WTC11 (cell line): ENCODE results near the gene RPS6KL1. TPM values are rescaled to one million over a fixed set of nuclear protein-coding genes. Genes with fewer than 3 reads are reported as not detected.

Source experiments
- ATAC-seq: fragments of 200-7000 bp; cut with Tn5 transposase; 2 replicates; pipeline ENCODE4 v1.10.0; 2021; ENCODE audit warnings: mild to moderate bottlenecking, moderate library complexity
- CTCF ChIA-PET: fragments of 300-600 bp; sonication (Branson Sonifier 250); formaldehyde crosslinking; loops from one replicate; lab custom pipeline; 2021; ENCODE audit warnings: antibody characterized with exemption; lab: Charles Lee
- POLR2A ChIA-PET: fragments of 350-600 bp; sonication (Branson Sonifier 250); formaldehyde crosslinking; loops from one replicate; lab custom pipeline; 2021; ENCODE audit warnings: antibody characterized with exemption; lab: Charles Lee
- DNase-seq: peaks from one replicate; pipeline ENCODE4 v3.0.0; 2021; ENCODE audit warnings: low spot score
- H3K27ac Mint-ChIP-seq: 2 replicates; pipeline ENCODE4 v1.8.0; 2021; ENCODE audit warnings: mixed read lengths
- H3K27me3 Mint-ChIP-seq: 2 replicates; pipeline ENCODE4 v1.8.0; 2021; ENCODE audit warnings: low read depth, mild to moderate bottlenecking, moderate library complexity, mixed read lengths
- H3K36me3 Mint-ChIP-seq: 2 replicates; pipeline ENCODE4 v1.8.0; 2021; ENCODE audit warnings: mixed read lengths
- H3K4me1 Mint-ChIP-seq: 2 replicates; pipeline ENCODE4 v1.8.0; 2022; ENCODE audit warnings: mixed read lengths
- H3K4me3 Mint-ChIP-seq: 2 replicates; pipeline ENCODE4 v1.8.0; 2021; ENCODE audit warnings: mild to moderate bottlenecking, moderate library complexity, mixed read lengths
- H3K9me3 Mint-ChIP-seq: 2 replicates; pipeline ENCODE4 v1.8.0; 2021; ENCODE audit warnings: mixed read lengths
- ARID4B ChIP-seq: sonication (generic); formaldehyde crosslinking; IDR thresholded peaks from 2 replicates; pipeline ENCODE4 v1.8.0; 2023; ENCODE audit warnings: missing genetic modification reagents, mild to moderate bottlenecking, borderline replicate concordance
- CREB1 ChIP-seq: sonication (generic); formaldehyde crosslinking; IDR thresholded peaks from 2 replicates; pipeline ENCODE4 v1.8.0; 2023; ENCODE audit warnings: mild to moderate bottlenecking, missing genetic modification reagents
- CREM ChIP-seq: sonication (generic); formaldehyde crosslinking; IDR thresholded peaks from 2 replicates; pipeline ENCODE4 v1.8.1; 2022; ENCODE audit warnings: mild to moderate bottlenecking, missing genetic modification reagents, moderate library complexity
- ETV6 ChIP-seq: sonication (generic); formaldehyde crosslinking; IDR thresholded peaks from 2 replicates; pipeline ENCODE4 v1.8.1; 2022; ENCODE audit warnings: mild to moderate bottlenecking, missing genetic modification reagents
- HMGA2 ChIP-seq: fragments of 250-450 bp; sonication (Bioruptor Pico); IDR thresholded peaks from 2 replicates; pipeline ENCODE4 v1.4.0; 2021; ENCODE audit warnings: mild to moderate bottlenecking, moderate library complexity
- KAT7 ChIP-seq: sonication (generic); formaldehyde crosslinking; IDR thresholded peaks from 2 replicates; pipeline ENCODE4 v1.8.1; 2023; ENCODE audit warnings: missing genetic modification reagents, mild to moderate bottlenecking, borderline replicate concordance
- MAX ChIP-seq: sonication (generic); formaldehyde crosslinking; IDR thresholded peaks from 2 replicates; pipeline ENCODE4 v1.8.0; 2022; ENCODE audit warnings: mild to moderate bottlenecking, missing genetic modification reagents
- NFE2L1 ChIP-seq: sonication (generic); formaldehyde crosslinking; IDR thresholded peaks from 2 replicates; pipeline ENCODE4 v1.8.1; 2023; ENCODE audit warnings: missing genetic modification reagents
- NR2C2 ChIP-seq: sonication (generic); formaldehyde crosslinking; IDR thresholded peaks from 2 replicates; pipeline ENCODE4 v1.8.0; 2022; ENCODE audit warnings: mild to moderate bottlenecking, missing genetic modification reagents
- PREB ChIP-seq: sonication (generic); formaldehyde crosslinking; IDR thresholded peaks from 2 replicates; pipeline ENCODE4 v1.8.1; 2022; ENCODE audit warnings: mild to moderate bottlenecking, missing genetic modification reagents, moderate library complexity, borderline replicate concordance
- PRRX2 ChIP-seq: fragments of 250-450 bp; sonication (Bioruptor Pico); IDR thresholded peaks from 2 replicates; pipeline ENCODE4 v1.8.0; 2021; ENCODE audit warnings: mild to moderate bottlenecking
- RORB ChIP-seq: fragments of 250-450 bp; sonication (Bioruptor Pico); IDR thresholded peaks from 2 replicates; pipeline ENCODE4 v1.9.0; 2021; ENCODE audit warnings: mild to moderate bottlenecking
- TCF7 ChIP-seq: sonication (generic); formaldehyde crosslinking; IDR thresholded peaks from 2 replicates; pipeline ENCODE4 v1.8.0; 2022; ENCODE audit warnings: mild to moderate bottlenecking, low read depth, missing genetic modification reagents, moderate library complexity
- ZMAT4 ChIP-seq: fragments of 250-450 bp; sonication (Bioruptor Pico); IDR thresholded peaks from 2 replicates; pipeline ENCODE4 v1.9.0; 2021; ENCODE audit warnings: mild to moderate bottlenecking
- ZNF416 ChIP-seq: fragments of 250-450 bp; sonication (Bioruptor Pico); IDR thresholded peaks from 2 replicates; pipeline ENCODE4 v1.9.0; 2021; ENCODE audit warnings: mild to moderate bottlenecking, inconsistent platforms
- total RNA-seq: library from RNA; stranded (reverse); gene quantifications from 3 replicates; pipeline ENCODE4 v1.2.3, GENCODE V29; 2021
- TF ChIP-seq, protein P1 (sequence below): sonication (generic); formaldehyde crosslinking; IDR thresholded peaks from 2 replicates; pipeline ENCODE4 v1.8.1; 2023; ENCODE audit warnings: mild to moderate bottlenecking, missing genetic modification reagents
- TF ChIP-seq, protein P2 (sequence below): sonication (generic); formaldehyde crosslinking; IDR thresholded peaks from 2 replicates; pipeline ENCODE4 v1.8.0; 2022; ENCODE audit warnings: mild to moderate bottlenecking, missing genetic modification reagents
- TF ChIP-seq, protein P3 (sequence below): sonication (generic); formaldehyde crosslinking; IDR thresholded peaks from 2 replicates; pipeline ENCODE4 v1.8.0; 2022; ENCODE audit warnings: mild to moderate bottlenecking, missing genetic modification reagents

The RPS6KL1 gene
- total RNA-seq, 1 experiment from 2014 or later, result 10.6 TPM

GRCh38 chr14:74940956-74941565 is 18.0 kb upstream of the RPS6KL1 start:
- TF ChIP-seq HMGA2 (CRISPR knock-in tag), result no peak
- TF ChIP-seq ARID4B (CRISPR knock-in tag), result no peak
- TF ChIP-seq CREB1 (CRISPR knock-in tag), result no peak
- no peak overlapping the region for H3K4me3 Mint-ChIP-seq
- H3K4me1 Mint-ChIP-seq, result peaks cover under 1% of the 10 kb centered on the region
- no peaks in the 10 kb centered on the region for H3K9me3 Mint-ChIP-seq
- CTCF ChIA-PET, result interaction anchor here (0.8 to 2.0 kb wide), 5 partner anchors 8 to 82 kb away, joined by 3 to 10 read pairs (median 5); partner anchors contain the start of gene RPS6KL1
- H3K27ac Mint-ChIP-seq, result no peak overlapping the region
- no peak for ATAC-seq
- H3K36me3 Mint-ChIP-seq, result no peaks in the 10 kb centered on the region
- POLR2A ChIA-PET, result no interaction called here
- no peaks in the 10 kb centered on the region; the same call in 1 of the 2 replicates for H3K27me3 Mint-ChIP-seq
- DNase-seq, result no peak

GRCh38 chr14:74938531-74939495 is 15.8 kb upstream of the RPS6KL1 start:
- no peak for ATAC-seq
- CTCF ChIA-PET, result interaction anchor here (1.1 kb wide), 1 partner anchor 33 kb away, joined by 3 read pairs; no protein-coding TSS in a partner anchor
- Mint-ChIP-seq H3K4me1 (no peaks in the 10 kb centered on the region), H3K9me3 (no peaks in the 10 kb centered on the region), H3K27me3 (no peaks in the 10 kb centered on the region; the same call in 1 of the 2 replicates)
- POLR2A ChIA-PET, result no interaction called here
- no peak for TF ChIP-seq ZMAT4 (CRISPR knock-in tag)
- no peak for TF ChIP-seq ETV6 (CRISPR knock-in tag)
- no peak for TF ChIP-seq NFE2L1 (CRISPR knock-in tag)
- TF ChIP-seq, protein P1, sequence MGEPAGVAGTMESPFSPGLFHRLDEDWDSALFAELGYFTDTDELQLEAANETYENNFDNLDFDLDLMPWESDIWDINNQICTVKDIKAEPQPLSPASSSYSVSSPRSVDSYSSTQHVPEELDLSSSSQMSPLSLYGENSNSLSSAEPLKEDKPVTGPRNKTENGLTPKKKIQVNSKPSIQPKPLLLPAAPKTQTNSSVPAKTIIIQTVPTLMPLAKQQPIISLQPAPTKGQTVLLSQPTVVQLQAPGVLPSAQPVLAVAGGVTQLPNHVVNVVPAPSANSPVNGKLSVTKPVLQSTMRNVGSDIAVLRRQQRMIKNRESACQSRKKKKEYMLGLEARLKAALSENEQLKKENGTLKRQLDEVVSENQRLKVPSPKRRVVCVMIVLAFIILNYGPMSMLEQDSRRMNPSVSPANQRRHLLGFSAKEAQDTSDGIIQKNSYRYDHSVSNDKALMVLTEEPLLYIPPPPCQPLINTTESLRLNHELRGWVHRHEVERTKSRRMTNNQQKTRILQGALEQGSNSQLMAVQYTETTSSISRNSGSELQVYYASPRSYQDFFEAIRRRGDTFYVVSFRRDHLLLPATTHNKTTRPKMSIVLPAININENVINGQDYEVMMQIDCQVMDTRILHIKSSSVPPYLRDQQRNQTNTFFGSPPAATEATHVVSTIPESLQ (CRISPR knock-in tag), result no peak
- TF ChIP-seq, protein P2, sequence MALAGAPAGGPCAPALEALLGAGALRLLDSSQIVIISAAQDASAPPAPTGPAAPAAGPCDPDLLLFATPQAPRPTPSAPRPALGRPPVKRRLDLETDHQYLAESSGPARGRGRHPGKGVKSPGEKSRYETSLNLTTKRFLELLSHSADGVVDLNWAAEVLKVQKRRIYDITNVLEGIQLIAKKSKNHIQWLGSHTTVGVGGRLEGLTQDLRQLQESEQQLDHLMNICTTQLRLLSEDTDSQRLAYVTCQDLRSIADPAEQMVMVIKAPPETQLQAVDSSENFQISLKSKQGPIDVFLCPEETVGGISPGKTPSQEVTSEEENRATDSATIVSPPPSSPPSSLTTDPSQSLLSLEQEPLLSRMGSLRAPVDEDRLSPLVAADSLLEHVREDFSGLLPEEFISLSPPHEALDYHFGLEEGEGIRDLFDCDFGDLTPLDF (CRISPR knock-in tag), result no peak
- TF ChIP-seq PRRX2, result no peak
- TF ChIP-seq ZNF416 (CRISPR knock-in tag), result no peak
- TF ChIP-seq RORB (CRISPR knock-in tag), result no peak
- no peak for TF ChIP-seq MAX (CRISPR knock-in tag)
- no peak for TF ChIP-seq KAT7 (CRISPR knock-in tag)
- no peak for TF ChIP-seq CREM (CRISPR knock-in tag)
- no peak for TF ChIP-seq PREB (CRISPR knock-in tag)
- TF ChIP-seq NR2C2 (CRISPR knock-in tag), result no peak
- TF ChIP-seq, protein P3, sequence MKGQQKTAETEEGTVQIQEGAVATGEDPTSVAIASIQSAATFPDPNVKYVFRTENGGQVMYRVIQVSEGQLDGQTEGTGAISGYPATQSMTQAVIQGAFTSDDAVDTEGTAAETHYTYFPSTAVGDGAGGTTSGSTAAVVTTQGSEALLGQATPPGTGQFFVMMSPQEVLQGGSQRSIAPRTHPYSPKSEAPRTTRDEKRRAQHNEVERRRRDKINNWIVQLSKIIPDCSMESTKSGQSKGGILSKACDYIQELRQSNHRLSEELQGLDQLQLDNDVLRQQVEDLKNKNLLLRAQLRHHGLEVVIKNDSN, result no peak
- TF ChIP-seq TCF7 (CRISPR knock-in tag), result no peak
- TF ChIP-seq, all 79 proteins: peak for 0
- Mint-ChIP-seq H3K27ac (no peak overlapping the region), H3K4me3 (no peak overlapping the region), H3K36me3 (no peaks in the 10 kb centered on the region)
- DNase-seq, result no peak
